ENCODE measurements around the gene KRTAP10-6. TPM values are rescaled to one million over a fixed set of nuclear protein-coding genes. Genes with fewer than 3 reads are reported as not detected.

Gene KRTAP10-6
- total RNA-seq, 1 experiment from 2014 or later, result not detected

- peak; percentile 19 for DNase-seq
- ChIA-PET CTCF (interaction anchor here (1.2 kb wide), 1 partner anchor 124 kb away, joined by 5 read pairs; no protein-coding TSS in a partner anchor), POLR2A (ENCODE audit: unreplicated experiment) (no interaction called here)
- intact Hi-C loops (cut with micrococcal nuclease), result loop anchor here (1.0 kb wide), 1 partner anchor 174 kb away; no protein-coding TSS in a partner anchor
- no peaks in the 10 kb centered on the region for H3F3A ChIP-seq (ENCODE audit: low read length, unreplicated experiment)
- peak; percentile 29; the same call in 1 of the 2 replicates for ATAC-seq
- no peak for TF ChIP-seq EZH2phosphoT487 (IDR thresholded peaks at IDR 0.05; ENCODE audit: borderline replicate concordance, low read length)
- no peak for TF ChIP-seq EZH2 (IDR thresholded peaks at IDR 0.05; ENCODE audit: low read length, unreplicated experiment)
- TF ChIP-seq CTCF (conservative IDR thresholded peaks at IDR 0.05; ENCODE audit: low read depth, low read length), result no peak
- H3K27me3 ChIP-seq (ENCODE audit: low read length), result no peaks in the 10 kb centered on the region
- H3K4me3 ChIP-seq (ENCODE audit: low read length), result no peak overlapping the region
- no peaks in the 10 kb centered on the region for H3K4me1 ChIP-seq (ENCODE audit: insufficient read depth, low read length)
- no peak overlapping the region for H2AFZ ChIP-seq (ENCODE audit: low read length)
- no peak overlapping the region for H3K27ac ChIP-seq (ENCODE audit: low read length)
- no peaks in the 10 kb centered on the region for H3K79me2 ChIP-seq (ENCODE audit: low read length)
- no peaks in the 10 kb centered on the region for H4K20me1 ChIP-seq (ENCODE audit: low read length)
- no peak overlapping the region for H3K4me2 ChIP-seq (ENCODE audit: low read length)
- H3K9me3 ChIP-seq (ENCODE audit: low read length), result peaks cover 13% of the 10 kb centered on the region
- no peaks in the 10 kb centered on the region for H3K36me3 ChIP-seq (ENCODE audit: low read depth, low read length)
- H3K9ac ChIP-seq (ENCODE audit: low read length), result no peak overlapping the region
- BruUV-seq (replicated peaks), result no TSS peak
- H3K9me2 ChIP-seq (replicated peaks; ENCODE audit: low read length), result no peaks in the 10 kb centered on the region
These were observed 26.6 kb upstream of the KRTAP10-6 start for GRCh38 chr21:44618909-44619308.

- H3K36me3 ChIP-seq (ENCODE audit: low read depth, low read length), result no peaks in the 10 kb centered on the region
- H3K9me2 ChIP-seq (replicated peaks; ENCODE audit: low read length), result no peaks in the 10 kb centered on the region
- H2AFZ ChIP-seq (ENCODE audit: low read length), result no peak overlapping the region
- H3K4me1 ChIP-seq (ENCODE audit: insufficient read depth, low read length), result no peaks in the 10 kb centered on the region
- ATAC-seq, result peak; percentile 81
- CTCF ChIA-PET, result interaction anchor here (1.2 kb wide), 1 partner anchor 124 kb away, joined by 5 read pairs; no protein-coding TSS in a partner anchor
- intact Hi-C loops (cut with micrococcal nuclease), result loop anchor here (1.0 kb wide), 1 partner anchor 175 kb away; no protein-coding TSS in a partner anchor
- peaks cover 10% of the 10 kb centered on the region for H3K9me3 ChIP-seq (ENCODE audit: low read length)
- TF ChIP-seq CTCF (conservative IDR thresholded peaks at IDR 0.05; ENCODE audit: low read depth, low read length) (peak; percentile 47), EZH2 (IDR thresholded peaks at IDR 0.05; ENCODE audit: low read length, unreplicated experiment) (no peak)
- H3K27ac ChIP-seq (ENCODE audit: low read length), result no peak overlapping the region
- no peak overlapping the region for H3K9ac ChIP-seq (ENCODE audit: low read length)
- POLR2A ChIA-PET (ENCODE audit: unreplicated experiment), result no interaction called here
- H3K4me2 ChIP-seq (ENCODE audit: low read length), result no peak overlapping the region
- no TSS peak for BruUV-seq (replicated peaks)
- H3K27me3 ChIP-seq (ENCODE audit: low read length), result no peaks in the 10 kb centered on the region
- no peaks in the 10 kb centered on the region for H3F3A ChIP-seq (ENCODE audit: low read length, unreplicated experiment)
- no peaks in the 10 kb centered on the region for H3K79me2 ChIP-seq (ENCODE audit: low read length)
- no peak overlapping the region for H3K4me3 ChIP-seq (ENCODE audit: low read length)
- no peaks in the 10 kb centered on the region for H4K20me1 ChIP-seq (ENCODE audit: low read length)
- DNase-seq, result peak; percentile 22
These were observed 26.2 kb upstream of the KRTAP10-6 start for GRCh38 chr21:44618504-44618903.

GRCh38 chr21:44617071-44617501 lies 24.8 kb upstream of the KRTAP10-6 start:
- H3K27me3 ChIP-seq (ENCODE audit: low read length), result no peaks in the 10 kb centered on the region
- H3K9me2 ChIP-seq (replicated peaks; ENCODE audit: low read length), result no peaks in the 10 kb centered on the region
- H2AFZ ChIP-seq (ENCODE audit: low read length), result no peak overlapping the region
- BruUV-seq (replicated peaks), result no TSS peak
- H3K9me3 ChIP-seq (ENCODE audit: low read length), result peaks cover 3% of the 10 kb centered on the region; the same call in 1 of the 2 replicates
- H3K27ac ChIP-seq (ENCODE audit: low read length), result no peak overlapping the region
- no peak overlapping the region for H3K4me3 ChIP-seq (ENCODE audit: low read length)
- H3F3A ChIP-seq (ENCODE audit: low read length, unreplicated experiment), result no peaks in the 10 kb centered on the region
- no peak for DNase-seq
- no peaks in the 10 kb centered on the region for H3K4me1 ChIP-seq (ENCODE audit: insufficient read depth, low read length)
- H3K9ac ChIP-seq (ENCODE audit: low read length), result no peak overlapping the region
- no peaks in the 10 kb centered on the region for H3K36me3 ChIP-seq (ENCODE audit: low read depth, low read length)
- ChIA-PET CTCF (no interaction called here), POLR2A (ENCODE audit: unreplicated experiment) (no interaction called here)
- no peaks in the 10 kb centered on the region for H3K79me2 ChIP-seq (ENCODE audit: low read length)
- intact Hi-C loops (cut with micrococcal nuclease), result no loop called here
- TF ChIP-seq CTCF (conservative IDR thresholded peaks at IDR 0.05; ENCODE audit: low read depth, low read length), result no peak
- no peak for TF ChIP-seq EZH2 (IDR thresholded peaks at IDR 0.05; ENCODE audit: low read length, unreplicated experiment)
- TF ChIP-seq EZH2phosphoT487 (IDR thresholded peaks at IDR 0.05; ENCODE audit: borderline replicate concordance, low read length), result no peak
- ATAC-seq, result no peak
- no peaks in the 10 kb centered on the region for H4K20me1 ChIP-seq (ENCODE audit: low read length)
- H3K4me2 ChIP-seq (ENCODE audit: low read length), result no peak overlapping the region

All from PC-3 (cell line).